SU-DHL-6 (cell line): Measurements from ENCODE around the gene GON4L.

Experiments used
- H2AFZ ChIP-seq: fragments of 200-600 bp; sonication (generic); 2 replicates; pipeline ENCODE4 v1.6.1; 2014; ENCODE audit warnings: low read depth, mild to moderate bottlenecking, moderate library complexity, mixed read lengths, antibody characterized with exemption, low read length; ENCODE audit not compliant: severe bottlenecking
- H3F3A ChIP-seq: fragments of 200-600 bp; shearing (Covaris generic); 2 replicates; pipeline ENCODE4 v1.6.0; 2016; ENCODE audit warnings: antibody characterized with exemption, mild to moderate bottlenecking; ENCODE audit not compliant: insufficient read depth
- H3K27ac ChIP-seq: fragments of 200-600 bp; sonication (generic); 2 replicates; pipeline ENCODE4 v1.5.1; 2016; ENCODE audit warnings: low read depth, mild to moderate bottlenecking, low read length, moderate library complexity, mixed read lengths
- H3K27me3 ChIP-seq: fragments of 200-600 bp; sonication (generic), shearing (Covaris generic); 2 replicates; pipeline ENCODE4 v1.6.0; 2014; ENCODE audit warnings: mild to moderate bottlenecking, low read length
- H3K36me3 ChIP-seq: fragments of 200-600 bp; sonication (generic); 2 replicates; pipeline ENCODE4 v1.6.1; 2014; ENCODE audit warnings: mild to moderate bottlenecking, low read length, mixed read lengths
- H3K4me2 ChIP-seq: fragments of 300-600, 200-600 bp; shearing (Covaris generic), sonication (generic); 2 replicates; pipeline ENCODE4 v1.6.0; 2014; ENCODE audit warnings: low read length, low read depth, mild to moderate bottlenecking; ENCODE audit not compliant: poor library complexity, severe bottlenecking
- H3K4me3 ChIP-seq: fragments of 200-600 bp; sonication (generic); 2 replicates; pipeline ENCODE4 v1.5.1; 2014; ENCODE audit warnings: antibody characterized with exemption, low read length, mild to moderate bottlenecking, mixed read lengths; ENCODE audit not compliant: insufficient read depth, poor library complexity, severe bottlenecking
- H3K79me2 ChIP-seq: fragments of 200-600 bp; sonication (generic); 2 replicates; pipeline ENCODE4 v1.6.1; 2014; ENCODE audit warnings: mild to moderate bottlenecking, low read length, moderate library complexity; ENCODE audit not compliant: insufficient read depth
- H3K9ac ChIP-seq: fragments of 200-600 bp; sonication (generic); 2 replicates; pipeline ENCODE4 v1.7.0; 2014; ENCODE audit warnings: mild to moderate bottlenecking, low read length
- H3K9me2 ChIP-seq: fragments of 200-600 bp; sonication (generic); replicated peaks from 2 replicates; pipeline ENCODE4 v1.6.1; 2014; ENCODE audit warnings: low read length; ENCODE audit not compliant: insufficient read depth
- H3K9me3 ChIP-seq: fragments of 200-600 bp; sonication (generic); 2 replicates; pipeline ENCODE4 v1.6.1; 2014; ENCODE audit warnings: low read length, mixed read lengths; ENCODE audit not compliant: insufficient read depth
- H4K20me1 ChIP-seq: fragments of 200-600 bp; sonication (generic); 2 replicates; pipeline ENCODE4 v1.6.1; 2014; ENCODE audit warnings: low read depth, mild to moderate bottlenecking, antibody characterized with exemption, low read length, moderate library complexity, mixed read lengths
- EZH2phosphoT487 ChIP-seq: fragments of 200-600 bp; sonication (generic), shearing (Covaris generic); conservative IDR thresholded peaks from 2 replicates; pipeline ENCODE4 v1.6.1; 2018; ENCODE audit warnings: mild to moderate bottlenecking, antibody characterized with exemption, low read length, moderate library complexity, mixed read lengths
- TF ChIP-seq, protein P1 (sequence below): fragments of 200-600 bp; sonication (generic); IDR thresholded peaks from one replicate; pipeline ENCODE4 v1.5.1; 2017; ENCODE audit warnings: antibody characterized with exemption, mild to moderate bottlenecking, low read length, moderate library complexity; ENCODE audit not compliant: insufficient read depth, poor library complexity, severe bottlenecking

The GON4L gene

DNA sequence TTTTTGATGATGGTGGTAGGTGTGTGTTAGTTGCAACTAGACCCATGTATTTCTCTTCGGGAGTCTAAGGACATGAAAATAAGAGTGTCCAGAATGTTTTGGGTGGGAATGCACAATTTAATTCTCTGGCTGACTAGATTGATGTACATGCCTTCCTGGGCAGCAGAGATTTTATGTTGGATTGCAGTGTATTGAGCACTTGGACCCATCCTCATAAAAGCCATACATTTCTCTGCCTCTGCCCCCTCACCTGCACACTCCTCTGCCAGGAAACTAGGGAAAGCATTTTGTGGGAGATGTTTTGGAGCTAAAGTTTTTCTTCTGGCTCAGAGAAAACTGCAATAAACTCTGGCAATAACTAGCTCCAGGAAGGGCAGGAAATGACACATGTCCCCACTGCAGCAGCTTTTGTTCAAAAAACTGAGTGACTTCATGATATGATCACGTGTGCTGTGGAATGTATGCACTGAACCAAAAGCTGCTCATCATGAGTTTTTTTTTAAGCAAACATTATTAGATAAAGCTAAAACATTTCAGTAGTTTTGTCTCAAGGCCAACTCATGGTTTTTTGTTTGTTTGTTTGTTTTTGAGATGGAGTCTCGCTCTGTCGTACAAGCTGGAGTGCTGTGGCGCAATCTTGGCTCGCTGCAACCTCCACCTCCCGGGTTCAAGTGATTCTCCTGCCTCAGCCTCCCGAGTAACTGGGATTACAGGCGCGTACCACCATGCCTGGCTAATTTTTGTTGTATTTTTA lies 36.6 kb upstream of the GON4L start:
- Histone ChIP-seq H3K36me3 (peaks cover 8% of the 10 kb centered on the region; the same call in 1 of the 2 replicates), H3K4me2 (no peak overlapping the region), H3K27me3 (no peaks in the 10 kb centered on the region), H3K9me3 (no peaks in the 10 kb centered on the region), H3F3A (0 out of 2 replicates have a peak, but pooled peaks cover 5% of the 10 kb centered on the region), H3K9ac (no peak overlapping the region), H3K79me2 (no peaks in the 10 kb centered on the region), H3K9me2 (no peaks in the 10 kb centered on the region), H2AFZ (no peak overlapping the region), H3K27ac (no peak overlapping the region), H3K4me3 (no peak overlapping the region), H4K20me1 (no peaks in the 10 kb centered on the region)
- TF ChIP-seq, protein P1, sequence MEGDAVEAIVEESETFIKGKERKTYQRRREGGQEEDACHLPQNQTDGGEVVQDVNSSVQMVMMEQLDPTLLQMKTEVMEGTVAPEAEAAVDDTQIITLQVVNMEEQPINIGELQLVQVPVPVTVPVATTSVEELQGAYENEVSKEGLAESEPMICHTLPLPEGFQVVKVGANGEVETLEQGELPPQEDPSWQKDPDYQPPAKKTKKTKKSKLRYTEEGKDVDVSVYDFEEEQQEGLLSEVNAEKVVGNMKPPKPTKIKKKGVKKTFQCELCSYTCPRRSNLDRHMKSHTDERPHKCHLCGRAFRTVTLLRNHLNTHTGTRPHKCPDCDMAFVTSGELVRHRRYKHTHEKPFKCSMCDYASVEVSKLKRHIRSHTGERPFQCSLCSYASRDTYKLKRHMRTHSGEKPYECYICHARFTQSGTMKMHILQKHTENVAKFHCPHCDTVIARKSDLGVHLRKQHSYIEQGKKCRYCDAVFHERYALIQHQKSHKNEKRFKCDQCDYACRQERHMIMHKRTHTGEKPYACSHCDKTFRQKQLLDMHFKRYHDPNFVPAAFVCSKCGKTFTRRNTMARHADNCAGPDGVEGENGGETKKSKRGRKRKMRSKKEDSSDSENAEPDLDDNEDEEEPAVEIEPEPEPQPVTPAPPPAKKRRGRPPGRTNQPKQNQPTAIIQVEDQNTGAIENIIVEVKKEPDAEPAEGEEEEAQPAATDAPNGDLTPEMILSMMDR, result no peak
- TF ChIP-seq EZH2phosphoT487, result no peak

DNA sequence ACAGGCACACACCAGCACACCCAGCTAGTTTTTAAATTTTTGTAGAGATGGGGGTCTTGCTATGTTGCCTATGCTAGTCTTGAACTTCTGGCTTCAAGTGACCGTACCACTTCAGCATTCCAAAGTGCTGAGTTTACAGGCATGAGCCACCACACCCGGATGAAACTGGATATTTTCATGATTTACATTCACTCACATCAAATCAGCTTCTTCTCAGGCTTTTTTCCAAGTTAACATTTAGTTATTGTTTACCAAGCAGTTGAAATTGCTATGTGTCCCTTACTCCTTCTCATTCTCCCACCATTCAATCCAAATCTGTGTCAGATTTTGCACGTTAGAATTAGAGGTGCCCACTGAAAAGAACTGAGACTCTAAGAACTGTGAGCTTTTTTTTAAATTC lies 35.8 kb upstream of the GON4L start:
- no peak for TF ChIP-seq EZH2phosphoT487
- TF ChIP-seq, protein P1, result no peak
- Histone ChIP-seq H3K27me3 (no peaks in the 10 kb centered on the region), H3K9me3 (no peaks in the 10 kb centered on the region), H3K27ac (no peak overlapping the region), H3K9ac (no peak overlapping the region), H3K4me3 (no peak overlapping the region), H3K4me2 (no peak overlapping the region), H3K9me2 (no peaks in the 10 kb centered on the region), H3K36me3 (peaks cover 5% of the 10 kb centered on the region; the same call in 1 of the 2 replicates), H3F3A (0 out of 2 replicates have a peak, but pooled peaks cover 5% of the 10 kb centered on the region), H2AFZ (no peak overlapping the region), H3K79me2 (no peaks in the 10 kb centered on the region), H4K20me1 (no peaks in the 10 kb centered on the region)

DNA sequence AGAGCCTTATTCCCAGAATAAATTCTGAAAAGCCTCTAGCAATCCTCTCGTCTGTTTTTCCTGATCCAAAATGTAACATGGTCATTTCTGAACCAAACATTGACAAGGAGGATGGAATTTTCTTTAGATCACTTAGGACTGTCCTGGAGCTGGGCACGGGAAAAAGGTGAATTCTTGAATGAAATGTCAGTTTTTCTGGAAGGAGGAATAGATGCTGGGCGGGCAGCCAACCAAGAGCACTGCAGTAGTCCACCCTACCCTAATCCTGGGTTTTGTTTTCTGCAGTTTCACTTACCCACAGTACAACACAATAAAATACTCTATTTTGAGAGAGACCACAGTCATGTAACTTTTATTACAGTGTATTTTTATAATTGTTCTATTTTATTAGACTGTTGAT lies 33.2 kb upstream of the GON4L start:
- Histone ChIP-seq H3K4me2 (no peak overlapping the region), H3K79me2 (no peaks in the 10 kb centered on the region), H3F3A (0 out of 2 replicates have a peak, but pooled peaks cover 5% of the 10 kb centered on the region), H3K27me3 (no peaks in the 10 kb centered on the region), H4K20me1 (no peaks in the 10 kb centered on the region), H3K27ac (no peak overlapping the region), H3K9me3 (no peaks in the 10 kb centered on the region), H3K4me3 (no peak overlapping the region), H3K9ac (no peak overlapping the region), H2AFZ (no peak overlapping the region), H3K36me3 (no peaks in the 10 kb centered on the region), H3K9me2 (no peaks in the 10 kb centered on the region)
- no peak for TF ChIP-seq EZH2phosphoT487
- TF ChIP-seq, protein P1, result no peak
